NCI-H2196 (cell line): ENCODE measurements around the gene AZIN2.
"Not testable (repeated sequence)": the region's sequence is repeated elsewhere in the genome, so short reads cannot be mapped to it uniquely, and the experiment has no call there.

ENCODE experiments used
- DNase-seq: peaks from one replicate; lab custom pipeline; 2025; ENCODE audit not compliant: unreplicated experiment; lab: John Stamatoyannopoulos, UW

Gene AZIN2

GRCh38 chr1:33126411-33127000 lies 45.6 kb downstream of the AZIN2 start:
- DNase-seq, result no peak

- peak; percentile 100 for DNase-seq
These were observed 46.3 kb downstream of the AZIN2 start for GRCh38 chr1:33127001-33127823.

- no peak for DNase-seq
These were observed 47.8 kb downstream of the AZIN2 start for GRCh38 chr1:33128781-33129180.

DNA sequence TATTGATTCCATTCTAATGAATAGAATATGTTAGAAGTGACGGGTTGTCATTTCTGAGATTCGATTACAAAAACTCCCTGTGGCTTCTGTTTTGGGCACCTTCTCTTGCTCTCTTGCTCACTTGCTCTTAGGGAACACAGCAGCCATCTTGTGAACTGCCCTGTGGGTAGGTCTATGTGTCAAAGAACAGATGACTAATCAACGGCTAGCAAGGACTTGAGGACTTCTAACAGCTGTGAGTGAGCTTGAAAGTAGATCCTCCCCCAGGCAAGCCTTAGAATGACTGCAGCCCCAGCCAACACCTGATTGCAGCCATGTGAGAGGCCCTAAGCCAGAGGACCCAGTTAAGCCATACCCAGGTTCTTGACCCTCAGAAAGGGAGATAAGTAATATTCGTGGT lies 49.3 kb downstream of the AZIN2 start:
- DNase-seq, result no peak

DNA sequence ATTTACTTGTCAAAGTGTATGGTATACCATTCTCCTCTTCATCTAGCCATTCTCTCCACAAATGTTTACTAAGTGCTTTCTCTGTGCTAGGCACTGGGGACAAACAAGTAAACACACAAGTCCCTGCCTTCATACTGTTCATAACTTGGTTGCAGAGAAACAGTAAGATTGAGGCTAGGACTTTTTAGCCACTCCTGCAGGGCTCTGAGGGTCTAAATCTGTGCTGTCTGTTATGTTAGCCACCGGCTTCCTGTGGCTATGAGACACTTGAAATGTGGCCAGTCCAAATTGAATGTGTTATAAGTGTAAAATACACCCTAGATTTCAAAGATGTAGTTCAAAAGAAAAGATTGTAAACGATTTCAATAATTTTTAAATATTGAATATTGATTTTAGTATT lies 50.2 kb downstream of the AZIN2 start:
- no peak for DNase-seq

GRCh38 chr1:33132549-33132948 lies 51.6 kb downstream of the AZIN2 start:
- DNase-seq, result no peak

GRCh38 chr1:33133478-33134105 lies 52.6 kb downstream of the AZIN2 start:
- no peak for DNase-seq

GRCh38 chr1:33136041-33136440 lies 55.1 kb downstream of the AZIN2 start:
- DNase-seq, result not testable (repeated sequence)

- DNase-seq, result no peak
These were observed 56.8 kb downstream of the AZIN2 start for GRCh38 chr1:33137800-33138199.

- DNase-seq, result peak; percentile 26
These were observed 59.5 kb downstream of the AZIN2 start for GRCh38 chr1:33140153-33141149.

DNA sequence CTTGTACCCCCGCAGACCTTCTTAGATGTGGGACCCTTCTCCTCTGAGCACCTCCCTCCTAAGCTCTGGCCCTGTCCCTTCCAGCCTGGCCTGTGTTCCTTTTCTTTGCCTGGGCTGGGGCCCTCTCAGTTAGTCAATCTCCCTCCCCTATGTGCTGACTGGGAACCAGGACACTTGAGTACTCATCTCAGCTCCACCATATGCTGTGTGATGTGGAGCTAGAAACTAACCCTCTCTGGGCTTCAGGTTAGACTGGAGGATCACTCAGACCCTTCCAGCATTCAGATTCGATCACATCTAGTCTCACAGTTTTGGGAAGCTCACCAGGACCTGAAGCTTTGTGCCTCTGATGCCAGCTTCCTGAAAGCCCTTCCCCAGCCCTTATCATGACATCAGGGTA lies 60.3 kb downstream of the AZIN2 start:
- DNase-seq, result no peak

- DNase-seq, result no peak
These were observed 60.8 kb downstream of the AZIN2 start for GRCh38 chr1:33141781-33142180.

DNA sequence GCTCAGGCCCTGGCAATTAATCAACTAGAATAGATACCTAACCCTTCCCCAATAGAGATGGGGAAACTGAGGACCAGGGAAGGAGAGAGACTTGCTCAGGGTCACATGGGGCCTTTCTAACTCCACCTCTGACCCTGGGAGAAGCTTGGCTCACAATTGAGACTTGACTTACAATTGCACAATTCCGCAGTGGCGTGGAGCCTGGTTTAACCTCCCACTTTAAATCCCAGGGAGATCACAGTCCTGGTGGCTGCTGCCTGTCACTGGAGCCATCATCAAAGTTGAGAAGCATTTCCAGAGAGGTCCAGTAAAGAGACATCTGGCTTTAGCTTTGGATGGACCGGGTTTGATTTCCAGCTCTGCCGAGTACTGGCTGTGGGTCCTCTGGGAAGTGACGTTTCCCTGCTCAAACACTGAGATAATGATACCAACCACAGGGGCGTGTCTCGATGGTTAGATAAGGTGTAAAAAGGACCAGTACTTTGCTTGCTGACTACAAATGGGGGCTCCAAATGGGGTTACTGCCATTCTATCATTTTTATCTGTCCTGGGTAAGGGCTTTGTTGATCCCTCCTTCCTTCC lies 61.6 kb downstream of the AZIN2 start:
- DNase-seq, result no peak

DNA sequence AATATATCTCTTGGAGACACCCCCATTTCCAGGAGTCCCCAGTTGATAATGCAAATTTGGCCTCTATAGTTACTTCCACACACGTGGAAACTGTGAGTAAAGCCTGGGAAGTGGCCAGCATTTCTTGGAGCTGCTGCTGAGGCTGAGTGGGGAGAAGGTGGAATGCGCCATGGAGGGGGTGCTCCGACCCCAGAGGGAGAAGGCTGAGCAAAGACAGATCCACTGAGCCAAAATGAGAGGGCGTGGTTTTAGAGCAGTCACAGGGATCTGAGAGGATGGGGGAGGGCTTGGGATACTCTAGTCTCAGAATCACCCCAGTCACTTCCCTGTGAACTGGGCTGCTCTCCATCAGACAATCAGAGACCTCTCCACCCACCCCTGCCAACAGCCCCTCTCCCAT lies 62.2 kb downstream of the AZIN2 start:
- no peak for DNase-seq

- no peak for DNase-seq
These were observed 62.7 kb downstream of the AZIN2 start for GRCh38 chr1:33143698-33144097.

GRCh38 chr1:33146003-33146402 lies 65.0 kb downstream of the AZIN2 start:
- DNase-seq, result no peak

DNA sequence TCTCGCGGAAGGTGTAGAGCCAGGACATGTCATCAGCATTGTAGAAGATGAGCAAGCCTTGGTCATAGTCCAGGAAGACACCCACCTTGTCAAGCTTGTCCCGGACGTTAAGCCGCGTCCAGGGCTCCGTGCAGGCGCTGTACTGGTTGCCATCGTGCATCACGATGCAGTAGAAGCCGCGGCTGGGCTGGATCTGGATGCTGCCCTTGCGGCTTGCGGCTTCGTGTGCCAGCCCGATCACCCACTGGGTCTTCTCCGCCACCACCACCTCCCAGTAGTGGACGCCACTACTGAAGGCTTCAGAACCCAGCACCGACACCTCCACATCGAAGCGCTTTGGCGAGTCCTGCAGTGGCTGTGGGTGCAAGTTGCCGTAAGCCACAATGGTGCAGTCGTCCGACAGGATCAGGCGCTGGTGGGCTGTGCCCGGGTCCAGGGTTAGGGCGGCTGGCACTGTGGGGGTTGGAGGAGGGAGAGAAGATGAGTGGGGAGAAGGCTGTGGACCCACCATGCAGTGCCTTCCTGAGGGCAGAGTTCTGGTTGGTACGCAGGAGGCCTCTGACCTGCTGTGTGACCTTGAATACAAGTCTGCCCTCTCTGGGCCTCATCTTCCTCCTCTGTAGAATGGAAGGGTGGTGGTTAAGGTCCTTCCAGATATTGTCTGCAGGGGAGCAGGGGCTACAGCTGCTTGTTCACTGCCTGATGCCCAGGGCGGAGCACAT lies 66.5 kb downstream of the AZIN2 start:
- DNase-seq, result no peak

DNA sequence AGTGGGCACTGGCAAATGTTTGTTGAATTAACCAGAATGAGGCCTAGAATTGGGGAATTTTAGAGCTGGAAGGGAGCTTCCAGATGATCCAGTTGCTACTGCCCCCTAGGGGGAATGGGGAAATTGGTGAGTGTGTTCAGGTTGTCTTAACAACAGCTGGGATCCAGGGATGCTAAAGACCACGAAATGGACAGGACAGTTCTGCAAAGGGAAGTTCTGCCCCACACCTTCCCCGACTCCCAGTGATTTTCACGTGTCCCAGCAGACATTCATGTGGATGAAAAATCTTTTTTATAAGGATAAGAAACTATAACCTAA lies 67.0 kb downstream of the AZIN2 start:
- no peak for DNase-seq

- DNase-seq, result no peak
These were observed 67.7 kb downstream of the AZIN2 start for GRCh38 chr1:33148615-33149014.
